HepG2 (cell line): ENCODE results near the gene CD19. TPM values are rescaled to one million over a fixed set of nuclear protein-coding genes. Genes with fewer than 3 reads are reported as not detected.
A peak's percentile ranks its signal among the peaks of the same experiment; 100 is the strongest.
"Not testable (repeated sequence)": the region's sequence is repeated elsewhere in the genome, so short reads cannot be mapped to it uniquely, and the experiment has no call there.

Experiments
- ATAC-seq: fragments of 200-7000 bp; cut with Tn5 transposase; 3 replicates; pipeline ENCODE4 v1.9.1; 2020; ENCODE audit warnings: mild to moderate bottlenecking, moderate library complexity
- BruUV-seq: library from RNA; stranded (reverse); fragments of 400-500 nt; replicated peaks from 2 replicates; lab custom pipeline; 2021; lab: Mats Ljungman, UMichigan
- CTCF ChIA-PET: fragments of 300-600 bp; formaldehyde crosslinking; extraction: SDS; loops from one replicate; lab custom pipeline; 2021; ENCODE audit warnings: low total read pairs, inconsistent platforms, low intra/inter-chr PET ratio; lab: Yijun Ruan, JAX
- POLR2A ChIA-PET: fragments of 350-600 bp; sonication (Branson Sonifier 250); formaldehyde crosslinking; loops from one replicate; lab custom pipeline; 2020; ENCODE audit warnings: antibody characterized with exemption, inconsistent platforms; lab: Yijun Ruan, JAX
- DNase-seq: peaks from one replicate; pipeline ENCODE4 v3.0.0-alpha.2; 2015; ENCODE audit warnings: low spot score
- FAIRE-seq: peaks from 3 replicates; lab custom pipeline; 2011; peaks lifted over from hg19 to GRCh38; lab: Jason Lieb, UNC
- H2AFZ ChIP-seq: one replicate; pipeline ENCODE4 v1.6.1; 2011; ENCODE audit warnings: low read length, inconsistent platforms
- H3K27ac ChIP-seq: fragments of 300-600 bp; 3 replicates; pipeline ENCODE4 v1.8.0; 2011; ENCODE audit warnings: mixed run types, mild to moderate bottlenecking, mixed read lengths, low read length, inconsistent platforms; ENCODE audit not compliant: insufficient read depth; ENCODE audit errors: extremely low read length
- H3K27me3 ChIP-seq, 2 experiments: fragments of 200-600 bp in 1 of 2; 2 replicates in 1 of 2; 3 replicates in 1 of 2; pipeline versions ENCODE4 v1.6.0 to v1.8.0; 2011; ENCODE audit warnings: low read length in 2 of 2, mild to moderate bottlenecking in 2 of 2, moderate library complexity in 2 of 2, inconsistent platforms in 1 of 2; ENCODE audit not compliant: insufficient read depth in 2 of 2, control insufficient read depth in 1 of 2
- H3K36me3 ChIP-seq, 2 experiments: fragments of 200-600 bp in 1 of 2; replicated peaks in 1 of 2; 2 replicates in 1 of 2; 3 replicates in 1 of 2; pipeline versions ENCODE4 v1.5.1 to v1.8.0; 2011; ENCODE audit warnings: low read length in 2 of 2, inconsistent platforms in 1 of 2; ENCODE audit not compliant: insufficient read depth in 2 of 2, control insufficient read depth in 1 of 2
- H3K4me1 ChIP-seq: 2 replicates; pipeline ENCODE4 v1.5.1; 2012; ENCODE audit warnings: low read length, inconsistent platforms; ENCODE audit not compliant: insufficient read depth
- H3K4me2 ChIP-seq: 2 replicates; pipeline ENCODE4 v1.6.0; 2011; ENCODE audit warnings: low read depth, low read length, inconsistent platforms
- H3K4me3 ChIP-seq, 3 experiments: fragments of 200-600 bp in 1 of 3; sonication (generic), shearing (Covaris generic) in 1 of 3; replicated peaks in 1 of 3; 2 replicates each; pipeline ENCODE4 v1.5.1; 2011 to 2016; ENCODE audit warnings: low read length in 3 of 3, inconsistent platforms in 2 of 3, low read depth in 2 of 3, mild to moderate bottlenecking in 2 of 3, control low read depth in 1 of 3, mixed read lengths in 1 of 3; ENCODE audit not compliant: insufficient read depth in 1 of 3
- H3K79me2 ChIP-seq: one replicate; pipeline ENCODE4 v1.6.1; 2011; ENCODE audit warnings: low read length, inconsistent platforms; ENCODE audit not compliant: insufficient read depth
- H3K9ac ChIP-seq: 2 replicates; pipeline ENCODE4 v1.6.0; 2011; ENCODE audit warnings: mild to moderate bottlenecking, low read depth, low read length, inconsistent platforms; ENCODE audit not compliant: insufficient read depth
- H3K9me3 ChIP-seq: 2 replicates; pipeline ENCODE4 v1.5.1; 2012; ENCODE audit warnings: mild to moderate bottlenecking, low read length
- H4K20me1 ChIP-seq: 2 replicates; pipeline ENCODE4 v1.6.0; 2011; ENCODE audit warnings: inconsistent platforms, mild to moderate bottlenecking, low read length, moderate library complexity; ENCODE audit not compliant: insufficient read depth
- ATM ChIP-seq: fragments of 450-650 bp; IDR thresholded peaks from 2 replicates; pipeline ENCODE4 v1.7.1; 2017; ENCODE audit warnings: mild to moderate bottlenecking, borderline replicate concordance
- SMYD3 ChIP-seq: sonication (generic); formaldehyde crosslinking; IDR thresholded peaks from 2 replicates; pipeline ENCODE4 v1.8.1; 2023; ENCODE audit warnings: mild to moderate bottlenecking, missing genetic modification reagents
- USF2 ChIP-seq, 2 experiments: sonication (generic) in 1 of 2; formaldehyde crosslinking in 1 of 2; IDR thresholded peaks; 2 replicates each; pipeline versions ENCODE4 v1.5.1 to v1.6.1; 2011 to 2020; ENCODE audit warnings: borderline replicate concordance in 1 of 2, low read depth in 1 of 2, low read length in 1 of 2, mild to moderate bottlenecking in 1 of 2, missing genetic modification reagents in 1 of 2, moderate library complexity in 1 of 2
- ZEB1 ChIP-seq: IDR thresholded peaks from 2 replicates; pipeline ENCODE4 v1.6.1; 2012; ENCODE audit warnings: mild to moderate bottlenecking, low read depth, inconsistent platforms; ENCODE audit not compliant: insufficient replicate concordance
- ZMYM3 ChIP-seq: sonication (generic); formaldehyde crosslinking; IDR thresholded peaks from 2 replicates; pipeline ENCODE4 v1.5.1; 2020; ENCODE audit warnings: mild to moderate bottlenecking, missing genetic modification reagents
- ZNF235 ChIP-seq: sonication (generic); formaldehyde crosslinking; IDR thresholded peaks from 2 replicates; pipeline ENCODE4 v1.8.1; 2023; ENCODE audit warnings: mild to moderate bottlenecking, missing genetic modification reagents, borderline replicate concordance
- ZNF512 ChIP-seq: sonication (generic); formaldehyde crosslinking; IDR thresholded peaks from 2 replicates; pipeline ENCODE4 v1.4.0; 2020; ENCODE audit warnings: mild to moderate bottlenecking, missing genetic modification reagents
- ZNF629 ChIP-seq: sonication (generic); formaldehyde crosslinking; conservative IDR thresholded peaks from 2 replicates; pipeline ENCODE4 v1.5.0; 2020; ENCODE audit warnings: missing genetic modification reagents
- ZNF776 ChIP-seq: sonication (generic); formaldehyde crosslinking; IDR thresholded peaks from 2 replicates; pipeline ENCODE4 v1.4.0; 2020; ENCODE audit warnings: mild to moderate bottlenecking, missing genetic modification reagents
- WGBS: methylation state at CpG from one replicate; pipeline ENCODE4 v1.1.6; 2017; ENCODE audit warnings: low lambda C conversion rate; 5-methylcytosine and 5-hydroxymethylcytosine counted together
- in situ Hi-C: cut with HindIII; loops from 2 replicates; pipeline ENCODE4 v1.10.0; 2017; ENCODE audit warnings: low pct_unique_long_range_greater_than_20kb; ENCODE audit not compliant: extremely low pct_ligation_motif_present
- intact Hi-C: fragments of 100-400 bp; cut with micrococcal nuclease; formaldehyde crosslinking; loops from one replicate; pipeline ENCODE4 v1.10.0; 2022; ENCODE audit not compliant: unreplicated experiment
- polyA plus RNA-seq, 8 experiments: library from polyadenylated mRNA; depleted of rRNA in 3 of 8; stranded (reverse) in 7 of 8; unstranded in 1 of 8; fragments of >200 nt; fragmentation: Illumina TruSeq in 4 of 8; extraction: Trizol in 4 of 8; gene quantifications; 2 replicates each; pipeline versions ENCODE4 v1.2.1 to v1.2.3, GENCODE V29; 2011 to 2016; ENCODE audit warnings: low read depth in 4 of 8, missing spikeins in 1 of 8, mixed read lengths in 1 of 8; ENCODE audit not compliant: insufficient read depth in 1 of 8
- total RNA-seq, 5 experiments: library from RNA; depleted of rRNA; stranded (reverse); fragments of >200 nt; fragmentation: Illumina TruSeq; extraction: Trizol; gene quantifications; 2 replicates each; pipeline ENCODE4 v1.2.3, GENCODE V29; 2016; ENCODE audit warnings: low read depth in 1 of 5
- TF ChIP-seq, protein P1 (sequence below): sonication (generic); formaldehyde crosslinking; IDR thresholded peaks from 2 replicates; pipeline ENCODE4 v1.8.0; 2022; ENCODE audit warnings: missing genetic modification reagents, mild to moderate bottlenecking, borderline replicate concordance

CD19 gene
- total and polyA plus RNA-seq, 2 of the 13 experiments (the other 11 are each of a cell fraction or from before 2014, with no cell fraction given), result 0.55 to 1.1 TPM

DNA sequence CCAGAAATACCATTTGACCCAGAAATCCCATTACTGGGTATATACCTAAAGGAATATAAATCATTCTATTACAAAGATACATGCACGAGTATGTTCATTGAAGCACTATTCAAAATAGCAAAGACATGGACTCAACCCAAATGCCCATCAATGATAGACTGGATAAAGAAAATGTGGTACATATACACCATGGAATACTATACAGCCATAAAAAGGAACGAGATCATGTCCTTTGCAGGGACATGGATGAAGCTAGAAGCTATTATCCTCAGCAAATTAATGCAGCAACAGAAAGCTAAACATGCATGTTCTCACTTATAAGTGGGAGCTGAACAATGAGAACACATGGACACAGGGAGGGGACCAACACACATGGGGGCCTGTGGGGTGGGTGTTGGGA is 5.5 kb upstream of the CD19 start:
- H4K20me1 ChIP-seq, H3K27me3 ChIP-seq, DNase-seq, ATAC-seq, H2AFZ ChIP-seq, in situ Hi-C loops, FAIRE-seq, BruUV-seq, H3K36me3 ChIP-seq, CTCF ChIA-PET, H3K27ac ChIP-seq, H3K9me3 ChIP-seq, H3K79me2 ChIP-seq: not testable (repeated sequence)
- peaks cover 72% of the 10 kb centered on the region for H3K4me1 ChIP-seq
- peak overlapping the region in 2 of 3 experiments; percentile 84 to 87; a peak in 2 of 6 replicates for H3K4me3 ChIP-seq
- POLR2A ChIA-PET, result interaction anchor here (1.4 to 5.7 kb wide), 4 partner anchors 10 to 62 kb away, joined by 5 to 77 read pairs (median 32); partner anchors contain the start of genes SH2B1 and SPNS1
- WGBS, result 45% methylated on average over 2 of the region's 2 CpGs
- intact Hi-C loops, result loop anchor here (5.0 kb wide), 2 partner anchors 39 to 79 kb away; partner anchors contain the start of gene TUFM
- H3K9ac ChIP-seq, result peak overlapping the region; percentile 82; the same call in 1 of the 2 replicates
- peak; percentile 36; the same call in 1 of the 2 replicates for TF ChIP-seq ZMYM3 (CRISPR knock-in tag)
- 0 out of 2 replicates have a peak, but pooled peaks have one; percentile 17 for TF ChIP-seq ZNF629 (CRISPR knock-in tag)
- TF ChIP-seq SMYD3 (CRISPR knock-in tag), result 0 out of 2 replicates have a peak, but pooled peaks have one; percentile 44
- peak overlapping the region; percentile 98 for H3K4me2 ChIP-seq

DNA sequence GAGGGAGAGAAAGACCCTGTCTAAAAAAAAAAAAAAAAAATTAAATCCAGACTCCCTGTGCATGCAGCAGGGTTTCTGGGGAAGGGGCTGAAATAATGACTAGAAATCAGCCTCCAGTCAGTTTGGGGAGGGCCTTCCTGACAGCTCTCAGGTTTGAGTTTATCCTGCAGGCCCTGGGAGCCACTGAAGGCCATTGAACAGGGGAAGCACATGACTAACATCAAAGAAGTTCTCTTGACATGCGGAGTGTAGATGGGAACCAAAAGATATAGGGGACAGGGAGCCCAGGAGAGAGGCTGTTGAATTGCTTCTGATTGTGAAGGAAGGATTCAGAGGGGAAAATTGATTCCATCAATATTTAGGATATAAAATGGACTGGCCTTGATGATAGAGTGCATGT is 4.0 kb upstream of the CD19 start:
- intact Hi-C loops (loop anchor here (5.0 kb wide), 2 partner anchors 41 to 81 kb away; partner anchors contain the start of gene TUFM), in situ Hi-C loops (no loop called here)
- no peak for DNase-seq
- CTCF ChIA-PET, result no interaction called here
- H3K9ac ChIP-seq, result no peak overlapping the region
- H3K27ac ChIP-seq, result no peak overlapping the region
- H3K27me3 ChIP-seq, result no peaks in the 10 kb centered on the region
- H3K36me3 ChIP-seq, result no peaks in the 10 kb centered on the region
- H4K20me1 ChIP-seq, result no peaks in the 10 kb centered on the region; the same call in 1 of the 2 replicates
- peaks cover 69% of the 10 kb centered on the region for H3K4me1 ChIP-seq
- peak; percentile 32 for FAIRE-seq
- BruUV-seq, result no TSS peak
- POLR2A ChIA-PET, result interaction anchor here (1.2 to 5.7 kb wide), 4 partner anchors 9 to 64 kb away, joined by 4 to 77 read pairs (median 8); partner anchors contain the start of genes NFATC2IP, SH2B1 and SPNS1
- 18% methylated on average over 1 of the region's 1 CpG for WGBS
- no peak overlapping the region for H3K4me3 ChIP-seq
- H3K4me2 ChIP-seq, result no peak overlapping the region
- no peaks in the 10 kb centered on the region for H3K9me3 ChIP-seq
- no peaks in the 10 kb centered on the region for H3K79me2 ChIP-seq
- no peak overlapping the region for H2AFZ ChIP-seq
- no peak for ATAC-seq
- TF ChIP-seq ZNF235 (CRISPR knock-in tag) (no peak), ATM (no peak), ZNF512 (CRISPR knock-in tag) (no peak), ZNF776 (no peak), USF2 (IDR thresholded peaks at IDR 0.05; ENCODE audit: low read depth, low read length) (no peak), USF2 (CRISPR knock-in tag; IDR thresholded peaks at IDR 0.05; ENCODE audit: borderline replicate concordance) (peak; percentile 37; the same call in 1 of the 2 replicates), ZEB1 (no peak)
- TF ChIP-seq, protein P1, sequence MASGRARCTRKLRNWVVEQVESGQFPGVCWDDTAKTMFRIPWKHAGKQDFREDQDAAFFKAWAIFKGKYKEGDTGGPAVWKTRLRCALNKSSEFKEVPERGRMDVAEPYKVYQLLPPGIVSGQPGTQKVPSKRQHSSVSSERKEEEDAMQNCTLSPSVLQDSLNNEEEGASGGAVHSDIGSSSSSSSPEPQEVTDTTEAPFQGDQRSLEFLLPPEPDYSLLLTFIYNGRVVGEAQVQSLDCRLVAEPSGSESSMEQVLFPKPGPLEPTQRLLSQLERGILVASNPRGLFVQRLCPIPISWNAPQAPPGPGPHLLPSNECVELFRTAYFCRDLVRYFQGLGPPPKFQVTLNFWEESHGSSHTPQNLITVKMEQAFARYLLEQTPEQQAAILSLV, result no peak
